Breast epithelium (tissue), 4 donors: ENCODE data around the gene TRNP1. TPM values are rescaled to one million over a fixed set of nuclear protein-coding genes. Genes with fewer than 3 reads are reported as not detected.

Source experiments
- DNase-seq, 2 donors: peaks; one replicate each; pipeline ENCODE4 v3.0.0-alpha.2; 2019; ENCODE audit warnings: low spot score in 2 of 2
- H3K27ac ChIP-seq, 2 donors: fragments of 200-600 bp; sonication (generic) in 1 of 2; one replicate each; pipeline ENCODE4 v1.5.1; 2016 to 2019; ENCODE audit warnings: mild to moderate bottlenecking in 1 of 2
- H3K27me3 ChIP-seq, 2 donors: fragments of 200-600 bp; sonication (generic) in 1 of 2; one replicate each; pipeline versions ENCODE4 v1.5.1 to v1.6.0; 2017 to 2019; ENCODE audit warnings: control low read depth in 1 of 2, mild to moderate bottlenecking in 1 of 2
- H3K36me3 ChIP-seq: fragments of 200-600 bp; one replicate; pipeline ENCODE4 v1.5.1; 2019
- H3K4me1 ChIP-seq, 2 donors: fragments of 200-600 bp; sonication (generic); one replicate each; pipeline ENCODE4 v1.5.1; 2016 to 2019; ENCODE audit warnings: control low read depth in 1 of 2
- H3K4me3 ChIP-seq, 3 donors: fragments of 200-600 bp; sonication (generic); 1 replicate in 2 of 3; 2 replicates in 1 of 3; pipeline ENCODE4 v1.5.1; 2016 to 2019; ENCODE audit warnings: mild to moderate bottlenecking in 3 of 3, moderate library complexity in 2 of 3
- H3K9me3 ChIP-seq, 2 donors: fragments of 200-600 bp; sonication (generic) in 1 of 2; one replicate each; pipeline ENCODE4 v1.5.1; 2016 to 2019; ENCODE audit warnings: control low read depth in 1 of 2
- POLR2A ChIP-seq: fragments of 450-650 bp; IDR thresholded peaks from one replicate; pipeline ENCODE4 v1.6.1; 2016; ENCODE audit warnings: antibody characterized with exemption, mild to moderate bottlenecking, moderate library complexity
- POLR2AphosphoS5 ChIP-seq, 3 donors: sonication (generic); formaldehyde crosslinking; IDR thresholded peaks; one replicate each; pipeline ENCODE4 v1.6.1; 2017; ENCODE audit warnings: antibody characterized with exemption in 3 of 3
- intact Hi-C: fragments of 100-400 bp; cut with DNase I; formaldehyde crosslinking; loops from one replicate; pipeline ENCODE4 v1.15.1; 2023; ENCODE audit warnings: low total_unique reads
- total RNA-seq, 3 donors: library from RNA; depleted of rRNA; stranded (reverse); fragments of >200 nt; gene quantifications; one replicate each; pipeline ENCODE4 v1.1.0, GENCODE V29; 2016
- TF ChIP-seq, protein P1 (sequence below), 3 donors: fragments of 450-650 bp; IDR thresholded peaks; one replicate each; pipeline ENCODE4 v1.5.1; 2016 to 2017; ENCODE audit warnings: antibody characterized with exemption in 3 of 3, mild to moderate bottlenecking in 3 of 3, moderate library complexity in 3 of 3

TRNP1 gene
- total RNA-seq, 3 donors from 2014 or later: 1.6 to 27.8 (median 16.7) TPM

DNA sequence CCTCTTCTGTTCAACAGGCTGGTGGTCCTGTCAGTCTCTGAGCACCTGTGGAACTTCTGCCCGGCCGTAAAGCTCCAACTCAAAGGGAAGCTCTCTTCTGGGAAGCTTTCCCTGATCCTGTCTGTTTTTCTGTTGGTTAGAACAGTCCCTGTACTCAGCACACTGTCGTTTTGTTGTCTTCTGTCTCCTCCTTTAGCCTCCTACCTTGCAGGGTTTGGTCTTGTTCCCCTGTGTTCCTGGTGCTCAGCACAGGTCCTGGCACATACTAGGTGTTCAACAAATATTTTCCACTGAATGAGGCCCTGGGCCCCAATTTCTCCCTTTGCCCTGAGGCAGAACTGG is 32.9 kb upstream of the TRNP1 start:
- H3K4me3 ChIP-seq: peak overlapping the region in 2 of 3 donors; percentile 84 to 86
- peaks cover 0 to 9% of the 10 kb centered on the region in 2 donors for H3K4me1 ChIP-seq
- H3K27me3 ChIP-seq: peaks cover 0 to 9% of the 10 kb centered on the region in 2 donors
- H3K36me3 ChIP-seq: no peaks in the 10 kb centered on the region
- H3K27ac ChIP-seq: peak overlapping the region; percentile 87 to 88
- peaks cover 0 to 8% of the 10 kb centered on the region in 2 donors for H3K9me3 ChIP-seq
- intact Hi-C loops: no loop called here
- TF ChIP-seq POLR2AphosphoS5 (IDR thresholded peaks at IDR 0.05) (no peak), POLR2A (no peak)
- TF ChIP-seq, protein P1, sequence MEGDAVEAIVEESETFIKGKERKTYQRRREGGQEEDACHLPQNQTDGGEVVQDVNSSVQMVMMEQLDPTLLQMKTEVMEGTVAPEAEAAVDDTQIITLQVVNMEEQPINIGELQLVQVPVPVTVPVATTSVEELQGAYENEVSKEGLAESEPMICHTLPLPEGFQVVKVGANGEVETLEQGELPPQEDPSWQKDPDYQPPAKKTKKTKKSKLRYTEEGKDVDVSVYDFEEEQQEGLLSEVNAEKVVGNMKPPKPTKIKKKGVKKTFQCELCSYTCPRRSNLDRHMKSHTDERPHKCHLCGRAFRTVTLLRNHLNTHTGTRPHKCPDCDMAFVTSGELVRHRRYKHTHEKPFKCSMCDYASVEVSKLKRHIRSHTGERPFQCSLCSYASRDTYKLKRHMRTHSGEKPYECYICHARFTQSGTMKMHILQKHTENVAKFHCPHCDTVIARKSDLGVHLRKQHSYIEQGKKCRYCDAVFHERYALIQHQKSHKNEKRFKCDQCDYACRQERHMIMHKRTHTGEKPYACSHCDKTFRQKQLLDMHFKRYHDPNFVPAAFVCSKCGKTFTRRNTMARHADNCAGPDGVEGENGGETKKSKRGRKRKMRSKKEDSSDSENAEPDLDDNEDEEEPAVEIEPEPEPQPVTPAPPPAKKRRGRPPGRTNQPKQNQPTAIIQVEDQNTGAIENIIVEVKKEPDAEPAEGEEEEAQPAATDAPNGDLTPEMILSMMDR (IDR thresholded peaks at IDR 0.05): peak in 1 of 3 donors; percentile 4
- no peak for DNase-seq

GRCh38 chr1:26961826-26962225 is 31.7 kb upstream of the TRNP1 start:
- Histone ChIP-seq H3K27me3 (peaks cover 0 to 9% of the 10 kb centered on the region in 2 donors), H3K36me3 (no peaks in the 10 kb centered on the region), H3K27ac (no peak overlapping the region), H3K4me3 (no peak overlapping the region), H3K4me1 (peaks cover 0 to 9% of the 10 kb centered on the region in 2 donors), H3K9me3 (no peaks in the 10 kb centered on the region)
- TF ChIP-seq POLR2A (no peak), POLR2AphosphoS5 (IDR thresholded peaks at IDR 0.05) (no peak)
- TF ChIP-seq, protein P1 (IDR thresholded peaks at IDR 0.05): no peak
- intact Hi-C loops: no loop called here
- no peak for DNase-seq

GRCh38 chr1:26965213-26965612 is 28.3 kb upstream of the TRNP1 start:
- no peak for DNase-seq
- H3K9me3 ChIP-seq: no peaks in the 10 kb centered on the region
- no peak overlapping the region for H3K27ac ChIP-seq
- H3K4me3 ChIP-seq: no peak overlapping the region
- no peaks in the 10 kb centered on the region for H3K36me3 ChIP-seq
- intact Hi-C loops: no loop called here
- H3K27me3 ChIP-seq: peaks cover 0 to 1% of the 10 kb centered on the region in 2 donors
- peaks cover 0 to 4% of the 10 kb centered on the region in 2 donors for H3K4me1 ChIP-seq
- TF ChIP-seq, protein P1 (IDR thresholded peaks at IDR 0.05): no peak
- TF ChIP-seq POLR2AphosphoS5 (IDR thresholded peaks at IDR 0.05) (no peak), POLR2A (no peak)

- H3K36me3 ChIP-seq: no peaks in the 10 kb centered on the region
- intact Hi-C loops: no loop called here
- peaks cover 0 to 4% of the 10 kb centered on the region in 2 donors for H3K4me1 ChIP-seq
- no peak for TF ChIP-seq POLR2A
- TF ChIP-seq, protein P1 (IDR thresholded peaks at IDR 0.05): no peak
- no peak for TF ChIP-seq POLR2AphosphoS5 (IDR thresholded peaks at IDR 0.05)
- no peaks in the 10 kb centered on the region for H3K9me3 ChIP-seq
- DNase-seq: no peak
- H3K4me3 ChIP-seq: no peak overlapping the region
- H3K27ac ChIP-seq: no peak overlapping the region
- H3K27me3 ChIP-seq: no peaks in the 10 kb centered on the region
Measured at GRCh38 chr1:26965628-26966027, 27.9 kb upstream of the TRNP1 start.

- intact Hi-C loops: no loop called here
- TF ChIP-seq, protein P1 (IDR thresholded peaks at IDR 0.05): no peak
- TF ChIP-seq POLR2A (no peak), POLR2AphosphoS5 (IDR thresholded peaks at IDR 0.05) (no peak)
- DNase-seq: no peak
Measured at GRCh38 chr1:26970810-26971209, 22.7 kb upstream of the TRNP1 start.

More at GRCh38 chr1:26970810-26971209, 22.7 kb upstream of the TRNP1 start:
- no peaks in the 10 kb centered on the region for H3K4me1 ChIP-seq
- H3K9me3 ChIP-seq: no peaks in the 10 kb centered on the region
- no peak overlapping the region for H3K4me3 ChIP-seq
- no peak overlapping the region for H3K27ac ChIP-seq
- H3K36me3 ChIP-seq: no peaks in the 10 kb centered on the region
- no peaks in the 10 kb centered on the region for H3K27me3 ChIP-seq
